ENCODE measurements around the gene NTM.

NTM gene

GRCh38 chr11:131663405-131664200, 293.2 kb downstream of the NTM start:
- H3K4me3 ChIP-seq (ENCODE audit: low read depth, low read length), result no peak overlapping the region
- no peak for DNase-seq (ENCODE audit: low read depth)
- TF ChIP-seq, protein P1, sequence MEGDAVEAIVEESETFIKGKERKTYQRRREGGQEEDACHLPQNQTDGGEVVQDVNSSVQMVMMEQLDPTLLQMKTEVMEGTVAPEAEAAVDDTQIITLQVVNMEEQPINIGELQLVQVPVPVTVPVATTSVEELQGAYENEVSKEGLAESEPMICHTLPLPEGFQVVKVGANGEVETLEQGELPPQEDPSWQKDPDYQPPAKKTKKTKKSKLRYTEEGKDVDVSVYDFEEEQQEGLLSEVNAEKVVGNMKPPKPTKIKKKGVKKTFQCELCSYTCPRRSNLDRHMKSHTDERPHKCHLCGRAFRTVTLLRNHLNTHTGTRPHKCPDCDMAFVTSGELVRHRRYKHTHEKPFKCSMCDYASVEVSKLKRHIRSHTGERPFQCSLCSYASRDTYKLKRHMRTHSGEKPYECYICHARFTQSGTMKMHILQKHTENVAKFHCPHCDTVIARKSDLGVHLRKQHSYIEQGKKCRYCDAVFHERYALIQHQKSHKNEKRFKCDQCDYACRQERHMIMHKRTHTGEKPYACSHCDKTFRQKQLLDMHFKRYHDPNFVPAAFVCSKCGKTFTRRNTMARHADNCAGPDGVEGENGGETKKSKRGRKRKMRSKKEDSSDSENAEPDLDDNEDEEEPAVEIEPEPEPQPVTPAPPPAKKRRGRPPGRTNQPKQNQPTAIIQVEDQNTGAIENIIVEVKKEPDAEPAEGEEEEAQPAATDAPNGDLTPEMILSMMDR (IDR thresholded peaks at IDR 0.05; ENCODE audit: control insufficient read depth, extremely low read depth, insufficient read depth), result no peak

DNA sequence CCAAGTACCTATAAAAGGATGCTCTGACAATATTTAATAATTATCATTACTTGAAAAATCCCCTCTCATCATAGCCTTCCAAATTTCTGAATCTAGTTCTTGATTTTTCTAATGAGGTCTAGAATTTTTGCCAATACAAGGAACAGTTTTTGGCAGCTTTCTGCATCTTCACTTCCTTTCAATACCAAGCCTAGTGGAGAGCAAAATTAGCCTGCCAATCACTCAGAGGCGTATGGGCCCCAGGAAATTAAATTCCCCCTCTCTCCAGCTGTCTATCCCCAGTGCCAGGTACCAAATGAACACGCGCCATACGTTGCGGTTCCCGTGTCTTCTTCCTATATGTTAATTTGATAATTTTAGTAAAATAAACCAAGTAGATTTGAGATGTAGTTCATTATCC, 293.9 kb downstream of the NTM start:
- TF ChIP-seq, protein P1 (IDR thresholded peaks at IDR 0.05; ENCODE audit: control insufficient read depth, extremely low read depth, insufficient read depth), result no peak
- H3K4me3 ChIP-seq (ENCODE audit: low read depth, low read length), result no peak overlapping the region
- DNase-seq (ENCODE audit: low read depth), result no peak

GRCh38 chr11:131664816-131665215, 294.4 kb downstream of the NTM start:
- no peak overlapping the region for H3K4me3 ChIP-seq (ENCODE audit: low read depth, low read length)
- TF ChIP-seq, protein P1 (IDR thresholded peaks at IDR 0.05; ENCODE audit: control insufficient read depth, extremely low read depth, insufficient read depth), result no peak
- DNase-seq (ENCODE audit: low read depth), result no peak

DNA sequence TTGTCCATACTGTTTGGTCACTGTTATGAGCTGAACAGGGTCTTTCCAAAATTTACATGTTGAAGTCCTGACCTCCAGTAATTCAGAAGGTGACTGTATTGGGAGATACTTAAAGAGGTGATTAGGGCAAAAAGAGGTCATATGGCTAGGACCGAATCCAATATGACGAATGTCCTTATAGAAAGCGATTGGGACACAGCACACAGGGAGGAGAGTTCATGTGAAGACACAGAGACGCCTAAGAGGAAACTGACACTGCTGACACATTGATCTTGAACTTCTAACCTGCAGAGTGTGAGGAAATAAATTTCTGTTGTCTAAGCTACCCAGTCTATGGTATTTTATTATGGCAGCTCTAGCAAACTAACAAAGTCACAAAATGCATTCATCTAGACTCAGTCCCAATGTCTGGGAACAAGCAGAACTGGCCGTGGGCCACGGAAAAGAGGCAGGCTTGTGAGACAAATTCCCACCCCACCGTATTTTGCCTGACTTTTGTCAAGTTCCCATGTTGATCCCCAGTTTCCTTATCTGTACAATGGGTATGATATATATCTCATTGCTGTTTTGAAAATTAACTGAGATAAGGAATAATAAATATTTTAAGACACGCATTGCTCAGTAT, 295.0 kb downstream of the NTM start:
- no peak overlapping the region for H3K4me3 ChIP-seq (ENCODE audit: low read depth, low read length)
- TF ChIP-seq, protein P1 (IDR thresholded peaks at IDR 0.05; ENCODE audit: control insufficient read depth, extremely low read depth, insufficient read depth), result no peak
- DNase-seq (ENCODE audit: low read depth), result no peak

GRCh38 chr11:131666006-131666405, 295.6 kb downstream of the NTM start:
- H3K4me3 ChIP-seq (ENCODE audit: low read depth, low read length), result no peak overlapping the region
- no peak for DNase-seq (ENCODE audit: low read depth)
- TF ChIP-seq, protein P1 (IDR thresholded peaks at IDR 0.05; ENCODE audit: control insufficient read depth, extremely low read depth, insufficient read depth), result no peak

DNA sequence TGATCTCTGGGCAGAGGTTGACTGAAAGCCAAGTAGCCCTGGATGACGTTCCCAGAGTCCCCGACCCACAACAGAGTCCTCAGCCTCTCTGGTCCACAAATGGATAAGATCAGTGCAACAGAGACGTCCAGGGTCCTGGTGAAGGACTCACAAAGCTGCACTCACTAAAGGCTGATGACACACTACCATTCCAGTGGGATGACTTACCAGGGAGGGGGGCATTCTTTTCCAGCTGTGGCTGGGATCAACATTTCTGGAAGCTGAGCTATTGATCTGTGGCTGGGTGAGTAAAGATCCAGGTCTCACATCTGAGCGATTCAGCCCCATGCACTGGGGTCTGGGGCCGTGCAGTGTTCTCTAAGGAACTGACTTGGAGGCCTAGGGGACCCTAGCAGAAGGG, 296.2 kb downstream of the NTM start:
- TF ChIP-seq, protein P1 (IDR thresholded peaks at IDR 0.05; ENCODE audit: control insufficient read depth, extremely low read depth, insufficient read depth), result no peak
- DNase-seq (ENCODE audit: low read depth), result no peak

More for the DNA sequence above, 296.2 kb downstream of the NTM start:
- no peak overlapping the region for H3K4me3 ChIP-seq (ENCODE audit: low read depth, low read length)
